Dermis blood vessel endothelial cell (primary cell): ENCODE data around the gene GRIK2. TPM values are rescaled to one million over a fixed set of nuclear protein-coding genes. Genes with fewer than 3 reads are reported as not detected.
"Not testable (repeated sequence)": the region's sequence is repeated elsewhere in the genome, so short reads cannot be mapped to it uniquely, and the experiment has no call there.

ENCODE experiments used
- DNase-seq: peaks from one replicate; pipeline ENCODE4 v3.0.0; 2010
- total RNA-seq: library from RNA; depleted of rRNA; stranded (reverse); fragments of >200 nt; gene quantifications from 2 replicates; pipeline ENCODE4 v1.2.3, GENCODE V29; 2014

GRIK2 gene
- under 0.01 and 0.34 TPM in 2 replicates for total RNA-seq

GRCh38 chr6:101393251-101393828, at the start of gene GRIK2:
Gene GRIK2, plus strand, starts transcription at chr6:101393708.
- peak; percentile 27 for DNase-seq

GRCh38 chr6:101344885-101345284, 48.6 kb upstream of the GRIK2 start:
- DNase-seq: no peak

GRCh38 chr6:101348816-101349215, 44.7 kb upstream of the GRIK2 start:
- no peak for DNase-seq

- DNase-seq: not testable (repeated sequence)
These were observed 42.9 kb upstream of the GRIK2 start for GRCh38 chr6:101350631-101351030.

- DNase-seq: no peak
These were observed 42.3 kb upstream of the GRIK2 start for GRCh38 chr6:101351173-101351572.

GRCh38 chr6:101352316-101352715, 41.2 kb upstream of the GRIK2 start:
- DNase-seq: no peak

- no peak for DNase-seq
These were observed 28.3 kb upstream of the GRIK2 start for GRCh38 chr6:101365181-101365580.

GRCh38 chr6:101379926-101380325, 13.6 kb upstream of the GRIK2 start:
- no peak for DNase-seq

- DNase-seq: no peak
These were observed 12.4 kb upstream of the GRIK2 start for GRCh38 chr6:101380897-101381630.

GRCh38 chr6:101383747-101384146, 9.8 kb upstream of the GRIK2 start:
- not testable (repeated sequence) for DNase-seq

- DNase-seq: no peak
These were observed 6.5 kb upstream of the GRIK2 start for GRCh38 chr6:101386982-101387381.

- DNase-seq: no peak
These were observed 1.5 kb upstream of the GRIK2 start for GRCh38 chr6:101391772-101392585.

GRCh38 chr6:101392586-101393230, 800 bp upstream of the GRIK2 start:
- no peak for DNase-seq

- DNase-seq: peak; percentile 5
These were observed 332 bp downstream of the GRIK2 start for GRCh38 chr6:101393829-101394251.

GRCh38 chr6:101394936-101395335, 1.4 kb downstream of the GRIK2 start:
- DNase-seq: no peak

GRCh38 chr6:101395345-101395744, 1.8 kb downstream of the GRIK2 start:
- no peak for DNase-seq

- DNase-seq: peak; percentile 71
These were observed 3.2 kb downstream of the GRIK2 start for GRCh38 chr6:101396548-101397173.

GRCh38 chr6:101397199-101397598, 3.7 kb downstream of the GRIK2 start:
- DNase-seq: peak; percentile 2

- no peak for DNase-seq
These were observed 5.5 kb downstream of the GRIK2 start for GRCh38 chr6:101398716-101399615.

- no peak for DNase-seq
These were observed 6.2 kb downstream of the GRIK2 start for GRCh38 chr6:101399616-101400162.
